Tibial artery (tissue), 4 donors: ENCODE measurements around the gene GATB.

Source experiments
- DNase-seq, 2 donors: peaks; one replicate each; pipeline ENCODE4 v3.0.0-alpha.2; 2019
- H3K27ac ChIP-seq, 2 donors: fragments of 200-600 bp; sonication (generic) in 1 of 2; 1 replicate in 1 of 2; 2 replicates in 1 of 2; pipeline ENCODE4 v1.5.1; 2018 to 2019; ENCODE audit warnings: mild to moderate bottlenecking in 1 of 2
- H3K27me3 ChIP-seq, 2 donors: fragments of 200-600 bp; sonication (generic) in 1 of 2; one replicate each; pipeline versions ENCODE4 v1.5.1 to v1.6.0; 2016 to 2019
- H3K36me3 ChIP-seq, 3 donors: fragments of 200-600 bp; sonication (generic) in 2 of 3; one replicate each; pipeline ENCODE4 v1.5.1; 2016 to 2019; ENCODE audit warnings: mild to moderate bottlenecking in 2 of 3
- H3K4me1 ChIP-seq, 4 donors: fragments of 200-600 bp; sonication (generic) in 2 of 4; 1 replicate in 3 of 4; 2 replicates in 1 of 4; pipeline ENCODE4 v1.5.1; 2016 to 2019
- H3K4me3 ChIP-seq, 2 donors: fragments of 200-600 bp; sonication (generic) in 1 of 2; 1 replicate in 1 of 2; 2 replicates in 1 of 2; pipeline ENCODE4 v1.5.1; 2018 to 2019; ENCODE audit warnings: mild to moderate bottlenecking in 2 of 2
- H3K9me3 ChIP-seq, 3 donors: fragments of 200-600 bp; sonication (generic) in 1 of 3; one replicate each; pipeline ENCODE4 v1.5.1; 2016 to 2019
- CTCF ChIP-seq, 2 experiments: fragments of 200-600 bp in 1 of 2; fragments of 450-650 bp in 1 of 2; IDR thresholded peaks; one replicate each; pipeline ENCODE4 v1.5.1; 2017 to 2019; ENCODE audit warnings: antibody characterized with exemption in 2 of 2, mild to moderate bottlenecking in 1 of 2, moderate library complexity in 1 of 2
- intact Hi-C: fragments of 100-400 bp; cut with DNase I; formaldehyde crosslinking; loops from one replicate; pipeline ENCODE4 v1.15.0; 2023; ENCODE audit warnings: low total_unique reads

GATB gene

GRCh38 chr4:151796106-151796505, 35.3 kb upstream of the GATB start:
- Histone ChIP-seq H3K9me3 (no peaks in the 10 kb centered on the region), H3K27ac (no peak overlapping the region), H3K4me1 (no peaks in the 10 kb centered on the region), H3K27me3 (no peaks in the 10 kb centered on the region), H3K4me3 (no peak overlapping the region), H3K36me3 (no peaks in the 10 kb centered on the region)
- intact Hi-C loops = no loop called here
- DNase-seq = no peak
- TF ChIP-seq CTCF (IDR thresholded peaks at IDR 0.05) = no peak

GRCh38 chr4:151792995-151793394, 32.2 kb upstream of the GATB start:
- intact Hi-C loops = no loop called here
- H3K9me3 ChIP-seq = no peaks in the 10 kb centered on the region

GRCh38 chr4:151792530-151792929, 31.7 kb upstream of the GATB start:
- H3K4me3 ChIP-seq = no peak overlapping the region
- H3K27ac ChIP-seq = no peak overlapping the region
- no peak for TF ChIP-seq CTCF (IDR thresholded peaks at IDR 0.05)
- no peaks in the 10 kb centered on the region for H3K4me1 ChIP-seq
- no peak for DNase-seq
- no peaks in the 10 kb centered on the region for H3K36me3 ChIP-seq
- intact Hi-C loops = no loop called here
- H3K9me3 ChIP-seq = no peaks in the 10 kb centered on the region
- no peaks in the 10 kb centered on the region for H3K27me3 ChIP-seq

More at GRCh38 chr4:151792995-151793394, 32.2 kb upstream of the GATB start:
- TF ChIP-seq CTCF (IDR thresholded peaks at IDR 0.05) = no peak
- Histone ChIP-seq H3K4me3 (no peak overlapping the region), H3K36me3 (no peaks in the 10 kb centered on the region), H3K27ac (no peak overlapping the region), H3K4me1 (no peaks in the 10 kb centered on the region), H3K27me3 (no peaks in the 10 kb centered on the region)
- DNase-seq = no peak

GRCh38 chr4:151788021-151788420, 27.2 kb upstream of the GATB start:
- Histone ChIP-seq H3K4me1 (no peaks in the 10 kb centered on the region), H3K36me3 (no peaks in the 10 kb centered on the region), H3K27ac (no peak overlapping the region), H3K27me3 (no peaks in the 10 kb centered on the region), H3K9me3 (no peaks in the 10 kb centered on the region), H3K4me3 (no peak overlapping the region)
- no peak for TF ChIP-seq CTCF (IDR thresholded peaks at IDR 0.05)
- no peak for DNase-seq
- intact Hi-C loops = no loop called here

GRCh38 chr4:151786158-151786495, 25.3 kb upstream of the GATB start:
- DNase-seq = no peak
- Histone ChIP-seq H3K9me3 (no peaks in the 10 kb centered on the region), H3K27me3 (no peaks in the 10 kb centered on the region), H3K27ac (no peak overlapping the region), H3K36me3 (no peaks in the 10 kb centered on the region), H3K4me3 (no peak overlapping the region), H3K4me1 (no peaks in the 10 kb centered on the region)
- intact Hi-C loops = no loop called here
- TF ChIP-seq CTCF (IDR thresholded peaks at IDR 0.05) = no peak

GRCh38 chr4:151785484-151786157, 24.8 kb upstream of the GATB start:
- intact Hi-C loops = no loop called here

More at GRCh38 chr4:151785484-151786157, 24.8 kb upstream of the GATB start:
- Histone ChIP-seq H3K9me3 (no peaks in the 10 kb centered on the region), H3K27ac (no peak overlapping the region), H3K36me3 (no peaks in the 10 kb centered on the region), H3K4me3 (no peak overlapping the region), H3K27me3 (no peaks in the 10 kb centered on the region), H3K4me1 (no peaks in the 10 kb centered on the region)
- no peak for TF ChIP-seq CTCF (IDR thresholded peaks at IDR 0.05)
- DNase-seq = no peak
